NOMO-1 treated with DMSO at 0.1 percent for 48 hours (cell line): ENCODE results near the gene SLIT3.

ENCODE experiments used
- DNase-seq: peaks from one replicate; lab custom pipeline; 2025; ENCODE audit not compliant: unreplicated experiment; lab: John Stamatoyannopoulos, UW

The SLIT3 gene

DNA sequence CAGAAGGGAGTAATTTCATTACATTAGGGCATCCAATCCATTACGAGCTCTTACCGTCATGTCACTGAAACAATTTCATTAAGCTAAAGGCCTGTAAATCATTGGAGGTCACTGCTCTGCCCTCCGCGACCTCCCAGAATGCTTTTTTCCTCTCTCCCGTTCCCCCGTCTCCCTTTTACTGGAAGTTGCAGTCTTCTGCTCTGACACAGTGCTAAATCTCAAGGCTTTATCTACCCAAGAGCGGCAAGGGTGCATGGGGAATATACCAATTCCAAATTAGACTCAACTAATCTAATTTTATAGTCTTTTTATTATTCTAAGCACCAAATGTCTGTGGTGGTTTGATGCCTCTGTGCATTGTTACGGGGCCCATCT is 456.0 kb downstream of the SLIT3 start:
- DNase-seq, result no peak

DNA sequence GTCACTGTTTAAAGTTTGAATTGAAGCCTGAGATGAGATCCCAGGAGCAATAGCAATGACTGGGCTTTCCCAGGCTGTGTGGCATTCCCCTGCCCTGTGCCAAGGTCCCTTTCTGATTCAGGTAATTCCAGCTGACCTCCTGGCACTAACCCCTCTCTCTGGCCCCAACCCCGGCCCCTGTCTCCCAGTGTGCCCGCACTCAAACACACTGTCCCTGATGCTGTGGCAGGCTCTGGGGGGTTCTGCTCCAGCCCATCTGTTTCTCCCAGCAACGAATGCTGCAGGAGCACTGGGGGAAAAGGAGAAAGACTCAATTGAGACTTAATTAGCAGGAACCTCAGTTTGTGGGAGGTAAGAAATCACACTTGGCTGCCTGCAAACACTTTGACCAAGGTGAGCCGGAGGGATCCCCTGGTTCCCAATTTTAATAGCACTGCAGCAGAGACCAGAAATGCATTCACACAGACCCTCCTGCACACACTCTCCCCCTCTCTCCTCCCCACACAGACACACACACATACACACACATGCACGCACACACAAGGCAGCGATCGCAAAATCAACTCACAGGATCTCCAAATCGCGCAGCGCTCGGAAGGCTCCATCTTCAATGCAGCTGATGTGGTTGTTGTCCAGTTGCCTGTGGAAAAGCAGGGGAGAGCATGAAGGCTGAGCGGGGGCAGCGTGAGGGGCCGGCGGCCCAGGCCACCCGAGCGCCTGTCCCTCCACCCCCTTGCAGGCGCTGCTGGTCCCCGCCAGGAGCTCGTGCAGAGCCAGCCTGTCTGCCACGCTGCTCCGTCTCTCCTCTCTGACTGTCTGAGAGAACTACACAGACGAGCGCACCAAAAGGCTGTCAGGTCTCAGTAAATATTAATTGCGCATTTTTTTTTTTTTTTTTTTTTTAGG is 456.7 kb downstream of the SLIT3 start:
- no peak for DNase-seq

DNA sequence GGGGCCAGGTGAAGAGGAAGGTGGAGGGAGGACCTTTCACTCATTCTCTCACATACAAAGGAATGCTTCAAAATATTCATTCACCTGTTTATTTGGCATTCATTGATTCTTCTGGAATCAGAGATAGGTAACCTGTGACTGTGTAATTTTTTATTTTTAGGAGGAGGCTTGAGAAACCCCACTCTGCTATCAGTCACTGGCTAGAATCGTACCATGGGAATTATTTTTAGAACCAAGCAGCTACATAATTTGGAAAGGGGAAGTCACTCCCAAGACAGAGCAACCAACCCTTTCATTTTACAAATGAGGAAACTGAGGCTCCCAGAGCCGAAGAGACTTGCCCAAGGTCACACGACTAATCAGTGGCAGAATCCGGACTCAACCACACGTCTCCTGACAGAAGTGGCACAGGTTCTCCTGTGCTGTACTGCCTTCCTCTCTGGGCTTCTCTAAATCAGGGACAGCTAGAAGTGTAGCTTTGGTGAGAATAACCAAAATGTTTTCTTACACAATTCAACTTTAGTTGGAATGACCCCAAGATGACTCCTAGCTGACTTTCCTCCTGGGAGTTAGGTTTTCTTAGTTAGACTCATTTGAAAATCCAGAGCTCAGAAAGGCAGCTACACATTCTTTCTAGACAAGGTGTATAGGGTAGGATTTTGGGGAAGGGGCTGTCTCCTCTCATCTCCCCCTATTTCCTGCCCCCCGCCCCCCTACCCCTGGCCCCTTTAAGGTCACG is 457.5 kb downstream of the SLIT3 start:
- no peak for DNase-seq

DNA sequence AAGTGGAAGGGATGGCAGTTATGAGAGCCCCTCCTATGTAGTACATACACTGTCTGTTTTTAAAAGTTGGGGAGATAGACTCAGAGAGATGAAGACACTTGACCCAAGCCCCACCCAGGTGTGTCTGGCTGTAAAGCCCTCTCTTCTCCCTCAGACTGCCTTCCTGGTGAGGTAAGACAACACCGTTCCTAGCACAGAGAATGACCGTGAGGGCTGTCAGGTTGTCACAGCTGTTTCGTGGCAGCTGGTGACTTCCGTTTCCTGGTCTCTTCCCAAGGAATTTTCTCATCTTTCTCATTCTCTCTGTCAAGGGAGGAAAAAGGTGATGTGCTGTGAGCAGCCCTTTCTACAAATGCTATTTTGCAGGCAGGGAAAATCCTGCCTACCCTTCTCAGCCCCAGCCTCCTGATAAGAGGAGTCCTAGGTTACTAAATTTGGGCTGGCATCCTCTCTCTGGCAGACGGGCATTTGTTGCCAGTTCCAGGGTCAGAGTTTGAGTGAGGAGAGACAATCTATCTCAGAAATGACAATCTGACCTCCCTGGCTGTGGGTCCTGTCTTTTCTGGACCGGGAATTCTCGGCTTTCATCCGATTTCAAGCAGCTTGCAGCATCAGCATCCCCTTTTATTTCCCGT is 458.3 kb downstream of the SLIT3 start:
- no peak for DNase-seq

DNA sequence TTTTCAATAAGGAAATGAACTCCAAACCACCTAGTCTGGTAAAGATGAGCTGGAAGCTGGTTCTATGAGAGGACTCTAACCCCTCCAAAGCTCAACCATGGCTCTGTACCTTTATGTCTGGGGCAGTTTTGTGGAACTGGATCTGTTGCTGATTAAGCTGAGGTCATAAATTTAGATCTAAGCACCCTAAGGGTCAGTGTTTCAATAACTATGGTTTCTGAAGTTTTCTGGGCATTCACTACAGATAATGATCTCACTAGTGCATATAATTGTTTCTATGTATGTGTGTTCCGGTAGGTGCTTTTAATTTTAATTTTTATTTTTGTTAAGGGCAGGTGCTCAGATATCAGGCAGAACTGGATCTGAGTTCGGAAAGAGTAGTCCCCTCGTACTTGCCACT is 463.1 kb downstream of the SLIT3 start:
- no peak for DNase-seq

DNA sequence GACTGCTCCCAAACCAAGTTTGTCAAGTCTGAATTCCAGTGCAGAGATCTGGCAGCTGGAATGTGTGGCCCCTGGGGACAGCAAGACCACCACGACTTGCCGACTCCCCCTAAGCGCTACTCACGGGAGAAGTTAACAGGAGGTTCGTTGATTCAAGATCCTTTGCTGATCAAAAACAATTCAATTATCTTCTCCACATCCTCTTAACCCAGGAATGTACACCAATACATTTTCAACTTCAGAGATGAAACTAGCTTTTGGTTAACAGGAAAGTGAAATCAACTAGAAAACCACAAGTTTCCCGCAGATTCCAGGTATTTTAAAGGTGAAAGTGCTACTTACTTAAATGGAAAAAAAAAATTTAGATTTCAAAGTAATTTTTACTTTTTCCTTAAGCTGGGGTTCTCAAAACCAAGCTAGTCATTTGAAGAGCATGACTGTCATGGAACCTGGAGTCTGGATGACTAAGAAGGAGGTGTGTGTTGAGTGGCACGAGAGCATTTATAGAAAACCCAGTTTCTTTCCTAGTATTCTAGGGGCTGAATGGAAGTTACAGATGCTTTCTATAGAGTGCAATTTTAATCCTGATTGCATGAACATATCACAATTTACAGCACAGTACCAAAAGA is 464.2 kb downstream of the SLIT3 start:
- no peak for DNase-seq

DNA sequence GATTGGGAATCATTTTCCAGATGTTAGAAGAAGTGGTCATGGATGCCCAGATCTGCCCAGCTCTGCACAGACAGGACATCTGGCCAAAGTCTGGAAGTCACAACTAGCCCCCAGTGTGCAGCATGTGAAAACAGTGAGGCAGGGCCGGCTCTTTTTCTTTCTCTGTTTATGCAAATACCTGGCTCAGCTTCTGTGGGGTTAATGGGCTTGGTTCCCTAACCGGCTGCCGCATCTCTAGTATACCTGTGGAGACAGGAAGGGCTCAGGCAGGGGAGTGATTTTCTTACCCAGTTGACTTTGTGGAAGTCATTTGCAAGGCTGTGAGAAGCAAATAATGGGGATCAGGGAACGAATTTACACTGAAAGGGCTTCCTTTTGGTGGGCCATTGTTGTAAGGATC is 467.0 kb downstream of the SLIT3 start:
- DNase-seq, result no peak

DNA sequence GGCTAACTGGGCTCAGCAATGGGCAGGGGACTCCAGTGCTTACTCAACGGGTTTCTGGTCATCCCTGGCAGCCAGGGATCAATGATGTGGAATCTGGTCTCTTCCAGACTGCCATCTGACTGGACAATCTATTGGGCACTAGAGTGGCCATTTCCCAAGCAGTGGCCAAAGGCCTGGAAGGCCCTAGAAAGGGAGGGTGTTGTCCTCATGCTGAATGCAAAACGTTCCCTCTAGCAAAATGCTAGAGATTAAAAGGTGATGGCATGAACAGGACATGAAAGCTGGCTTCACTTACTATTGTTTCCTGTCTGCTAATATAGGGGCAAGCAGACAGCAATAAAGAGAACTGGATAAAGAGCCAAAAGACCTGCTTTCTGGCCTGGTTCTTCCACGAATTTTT is 467.6 kb downstream of the SLIT3 start:
- no peak for DNase-seq

DNA sequence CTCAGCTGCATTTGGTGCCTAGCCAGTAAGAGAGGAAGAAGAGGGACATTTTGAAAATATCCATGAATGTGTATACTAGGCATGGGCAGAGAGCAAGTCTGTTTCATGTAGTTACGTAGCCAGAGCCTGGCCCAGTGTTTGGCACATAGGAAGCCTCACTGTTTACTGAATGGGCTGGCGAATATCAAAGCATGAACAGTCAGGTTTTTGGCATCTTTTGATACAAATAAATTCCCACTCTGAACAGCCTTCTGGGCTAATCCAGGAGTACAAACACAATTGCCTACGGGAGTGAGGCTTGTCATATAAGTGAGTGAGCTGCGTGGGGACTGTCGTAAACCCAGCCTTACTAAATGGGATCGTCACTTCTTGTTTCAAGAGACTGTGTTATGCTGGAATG is 468.6 kb downstream of the SLIT3 start:
- DNase-seq, result no peak

DNA sequence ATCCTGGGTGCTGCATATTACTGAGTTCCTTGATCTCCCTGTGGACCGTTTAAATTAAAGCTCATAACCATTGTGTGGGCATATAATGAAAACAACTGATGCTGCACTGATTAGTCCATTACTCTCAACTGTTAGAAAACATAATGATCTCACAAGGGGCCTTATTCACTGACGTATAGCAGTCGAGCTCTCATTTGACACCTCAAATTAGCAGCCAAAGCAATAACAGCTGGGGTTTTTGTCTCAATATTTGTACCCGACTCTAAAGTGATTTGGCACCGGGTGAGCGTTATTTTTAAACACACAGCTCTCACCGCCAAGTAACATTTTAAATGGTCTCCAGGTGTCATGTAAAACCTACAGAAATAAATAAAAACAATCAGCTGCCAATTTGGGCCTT is 469.6 kb downstream of the SLIT3 start:
- DNase-seq, result no peak

DNA sequence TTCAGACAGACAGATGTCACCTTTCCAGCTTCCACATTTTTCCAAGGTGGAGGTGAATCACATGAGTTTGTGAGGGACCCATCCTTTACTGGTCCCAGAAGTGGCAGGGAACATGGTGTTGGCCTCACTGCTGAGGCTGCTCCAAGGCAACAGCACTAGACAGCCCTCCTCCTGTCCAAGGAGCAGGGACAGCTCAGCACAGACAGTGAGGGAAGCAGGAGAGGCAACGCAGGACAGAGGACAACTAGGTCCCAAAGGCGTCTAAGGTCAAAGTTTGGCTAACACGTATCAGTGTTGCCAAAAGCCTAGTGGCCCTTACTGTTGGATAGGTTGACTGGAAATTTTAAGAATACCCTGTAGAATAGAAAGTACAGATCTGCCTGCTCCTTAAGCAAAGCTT is 470.1 kb downstream of the SLIT3 start:
- DNase-seq, result no peak

DNA sequence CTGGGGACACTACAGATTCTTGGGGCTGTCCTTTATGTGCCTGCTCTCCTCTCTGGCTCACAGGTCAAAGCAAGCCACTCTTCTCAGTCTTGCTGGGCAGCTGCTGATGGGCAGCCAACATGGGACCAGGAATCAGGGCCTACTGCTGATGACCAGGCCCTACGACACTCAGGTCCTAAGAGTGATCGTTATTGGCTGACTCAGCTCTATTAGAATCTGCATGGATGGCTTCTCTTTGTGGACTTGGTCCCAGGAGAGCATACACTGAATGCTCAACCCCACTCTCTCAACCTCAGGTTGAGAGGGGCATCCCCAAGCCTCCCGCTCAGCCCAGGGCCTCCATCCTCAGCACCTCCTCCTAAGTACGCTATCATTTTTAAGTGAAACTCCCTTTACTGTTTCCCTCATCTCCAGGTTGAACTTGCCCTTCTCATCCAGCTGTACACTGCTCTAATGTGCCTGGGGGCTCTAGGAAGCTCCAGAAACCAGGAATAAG is 471.0 kb downstream of the SLIT3 start:
- no peak for DNase-seq

DNA sequence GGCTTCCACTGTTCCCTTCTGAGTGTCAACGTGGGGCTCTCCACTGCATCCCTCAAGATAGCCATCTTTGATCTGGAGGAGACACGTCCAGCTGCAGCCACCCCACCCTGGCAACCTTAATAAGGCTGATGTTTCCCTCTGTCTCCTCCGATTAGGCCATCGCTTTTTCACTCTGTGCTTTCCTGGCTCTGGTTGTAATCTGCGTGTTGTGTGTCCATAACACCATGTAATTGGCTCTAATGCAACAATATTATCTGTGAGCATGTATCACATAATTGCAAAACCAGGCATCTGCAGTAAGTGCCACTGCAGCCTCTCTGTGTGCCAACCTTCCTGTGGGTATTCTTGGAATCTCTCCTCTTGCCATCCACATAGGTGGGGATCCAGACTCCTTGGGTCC is 471.9 kb downstream of the SLIT3 start:
- no peak for DNase-seq

DNA sequence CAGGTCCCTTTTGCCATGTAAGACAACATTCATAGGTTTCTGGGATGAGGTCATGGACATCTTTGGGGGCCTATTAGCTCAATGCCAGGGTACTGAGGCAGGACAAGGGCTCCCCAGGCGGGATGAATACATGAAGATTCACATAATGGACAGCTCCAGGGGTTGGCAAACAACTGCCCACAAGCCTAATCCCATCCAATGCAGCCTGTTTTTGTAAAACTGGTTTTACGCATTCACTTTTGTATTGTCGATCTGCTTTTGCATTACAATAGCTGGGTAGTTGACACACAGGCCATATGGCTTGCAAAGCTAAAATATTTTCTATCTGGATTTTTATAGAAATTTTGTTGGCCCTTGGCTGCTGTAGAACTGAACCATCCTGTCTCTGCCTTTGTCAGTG is 473.3 kb downstream of the SLIT3 start:
- no peak for DNase-seq

DNA sequence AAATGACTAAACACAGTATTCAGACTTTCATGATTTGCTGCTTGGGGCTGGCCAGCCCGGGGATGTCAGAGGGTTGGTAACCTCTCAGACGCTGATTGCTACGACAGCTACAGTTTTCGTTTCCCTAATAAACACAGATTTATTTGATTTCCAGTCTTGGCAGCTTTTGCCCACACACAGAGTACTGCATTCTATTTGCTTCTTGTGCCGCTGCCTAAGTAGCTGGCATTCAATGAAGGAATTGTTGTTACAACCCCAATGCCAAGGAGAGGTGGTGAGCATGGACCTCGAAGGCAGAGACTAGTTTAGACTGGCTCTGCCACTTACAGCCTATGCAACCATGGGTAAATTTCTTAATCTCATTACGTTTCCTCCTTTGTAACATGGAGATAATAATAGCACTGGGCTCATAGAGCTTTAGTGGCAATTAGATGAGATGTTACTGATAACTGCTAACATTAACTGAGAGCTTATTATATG is 474.7 kb downstream of the SLIT3 start:
- no peak for DNase-seq

DNA sequence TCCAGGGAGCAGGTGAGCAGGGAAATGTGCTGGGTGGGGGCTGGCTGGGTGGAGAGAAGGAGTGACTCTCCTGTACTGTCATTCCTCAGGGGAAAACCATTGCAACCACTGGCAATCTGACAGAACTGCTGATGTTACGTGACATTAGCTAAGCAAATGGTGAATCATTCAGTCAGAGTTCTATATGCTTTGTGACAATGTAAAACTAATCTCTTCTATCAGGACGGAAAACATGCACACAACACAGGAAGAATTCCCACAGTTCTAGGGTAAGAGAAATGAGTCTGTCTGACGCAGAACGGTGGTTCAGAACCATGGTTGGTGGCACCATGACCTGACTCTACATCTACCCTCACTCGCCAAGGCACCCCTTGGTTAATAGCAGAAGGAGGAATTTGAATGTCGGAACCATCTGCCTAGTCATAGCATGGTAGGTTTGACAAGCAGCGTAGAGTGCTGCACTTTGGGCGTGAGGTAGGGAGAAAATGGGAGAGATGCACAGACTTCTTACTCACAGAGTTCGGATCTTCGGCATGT is 478.1 kb downstream of the SLIT3 start:
- no peak for DNase-seq

DNA sequence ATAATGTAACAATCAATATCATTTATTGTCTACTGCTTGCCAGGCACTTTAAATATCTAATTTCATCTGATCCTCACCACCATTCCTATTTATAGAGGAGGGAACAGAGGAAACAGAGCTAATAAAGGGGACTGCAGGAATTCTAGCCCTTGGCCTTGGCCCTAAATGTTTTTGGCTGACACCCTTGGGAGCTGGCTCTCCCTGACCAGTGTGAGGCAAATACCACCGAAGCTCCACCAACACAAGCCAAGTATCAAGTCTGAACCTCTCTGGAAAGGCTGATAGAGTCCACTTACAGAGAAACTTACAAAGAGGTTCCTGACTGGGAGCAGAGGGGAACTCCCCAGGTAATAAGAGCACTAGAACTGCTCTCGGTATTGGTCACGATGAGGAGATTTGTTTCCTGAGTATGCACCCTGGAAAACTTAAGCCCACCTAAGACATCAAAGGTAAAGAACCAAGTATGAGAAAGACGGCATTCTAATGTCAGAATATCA is 478.6 kb downstream of the SLIT3 start:
- DNase-seq, result no peak

DNA sequence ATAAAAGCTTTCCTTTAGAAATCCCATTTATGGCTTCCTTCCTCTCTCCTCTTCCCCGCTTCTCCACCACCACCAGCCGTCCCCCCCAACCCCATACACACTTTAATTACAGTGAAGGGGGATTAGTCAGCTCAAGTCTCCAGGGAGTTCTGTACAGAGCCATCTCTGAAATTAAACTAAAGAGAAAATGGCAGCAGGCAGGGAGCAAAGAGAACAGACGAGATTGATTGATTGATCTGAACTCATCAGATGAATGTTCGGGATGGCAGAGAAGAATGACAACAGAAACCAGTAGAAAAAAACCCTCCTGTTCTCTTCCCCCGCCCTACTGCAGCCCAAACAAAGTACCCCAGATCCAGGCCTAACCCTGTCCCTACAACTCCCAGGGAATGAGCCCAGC is 480.1 kb downstream of the SLIT3 start:
- no peak for DNase-seq

DNA sequence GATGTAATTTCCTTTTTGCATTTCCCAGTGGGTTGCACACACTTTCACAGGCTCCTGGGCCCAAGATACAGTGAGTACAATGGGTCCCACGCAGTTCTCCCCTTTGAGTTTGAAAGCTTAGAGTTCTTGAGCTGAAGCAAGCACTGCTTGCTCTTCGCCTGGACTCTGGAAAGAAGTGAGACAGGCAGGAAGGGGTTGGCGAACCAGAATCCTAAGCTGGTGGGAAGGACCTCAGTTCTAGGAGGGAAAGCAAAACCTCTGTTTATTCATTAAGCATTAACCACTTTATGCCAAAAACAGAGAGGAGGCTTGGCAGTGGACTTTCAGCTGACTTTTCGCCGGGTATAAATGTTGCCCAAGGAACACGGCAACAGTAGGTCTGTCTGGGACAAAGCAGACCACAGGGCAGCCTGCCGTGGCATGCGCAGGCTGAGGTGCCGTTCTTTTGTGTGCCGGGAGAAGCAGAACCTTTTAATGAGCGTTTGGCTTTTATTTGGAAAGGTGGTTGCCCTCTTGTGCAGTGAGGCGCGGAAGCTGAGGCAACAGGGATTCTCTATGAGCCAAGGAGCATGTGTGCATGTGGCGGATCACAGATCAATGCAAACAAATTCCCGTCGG is 481.8 kb downstream of the SLIT3 start:
- DNase-seq, result no peak

DNA sequence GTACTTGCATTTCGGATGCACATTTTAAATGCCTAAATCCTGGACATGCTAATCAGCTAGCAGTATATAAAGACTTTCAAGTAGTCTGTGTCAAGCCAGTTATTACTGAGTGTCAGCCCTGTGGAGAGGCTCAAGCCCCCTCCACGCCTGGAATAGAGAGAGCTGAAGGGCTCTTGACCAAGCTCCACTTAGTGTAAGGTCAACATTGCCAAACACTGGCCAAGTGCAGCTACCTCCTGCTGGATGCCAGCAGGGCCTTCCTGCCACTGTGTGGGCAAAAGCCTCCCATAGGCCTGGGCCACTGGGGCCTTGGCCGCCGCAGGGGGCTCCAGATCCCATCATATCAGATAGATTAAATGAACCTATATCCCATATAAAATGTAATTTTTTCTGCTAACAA is 482.4 kb downstream of the SLIT3 start:
- DNase-seq, result no peak
